Right ventricle myocardium superior (tissue), 1 donor: Measurements from ENCODE around the gene MLXIPL. TPM values are rescaled to one million over a fixed set of nuclear protein-coding genes. Genes with fewer than 3 reads are reported as not detected.
"Not testable (repeated sequence)": the region's sequence is repeated elsewhere in the genome, so short reads cannot be mapped to it uniquely, and the experiment has no call there.

Source experiments
- ATAC-seq: fragments of 200-7000 bp; cut with Tn5 transposase; one replicate; pipeline ENCODE4 v1.9.1; 2020; ENCODE audit warnings: mild to moderate bottlenecking; ENCODE audit not compliant: poor library complexity
- DNase-seq: peaks from one replicate; pipeline ENCODE4 v3.0.0-alpha.2; 2020
- intact Hi-C: fragments of 100-400 bp; cut with DNase I; formaldehyde crosslinking; loops from one replicate; pipeline ENCODE4 v1.11.2; 2022
- total RNA-seq: library from RNA; stranded (reverse); fragmentation: NEBNext Ultra II Directional; extraction: Animal tissue kit (Norgen Biotek cat#: 25700); gene quantifications from one replicate; pipeline ENCODE4 v1.2.1, GENCODE V29; 2021
- donor health status: DM: no; HTN: yes; CAD: no; lungs with severe emphysema.

Gene MLXIPL
- total RNA-seq, 1 donor from 2014 or later: 6.9 TPM

DNA sequence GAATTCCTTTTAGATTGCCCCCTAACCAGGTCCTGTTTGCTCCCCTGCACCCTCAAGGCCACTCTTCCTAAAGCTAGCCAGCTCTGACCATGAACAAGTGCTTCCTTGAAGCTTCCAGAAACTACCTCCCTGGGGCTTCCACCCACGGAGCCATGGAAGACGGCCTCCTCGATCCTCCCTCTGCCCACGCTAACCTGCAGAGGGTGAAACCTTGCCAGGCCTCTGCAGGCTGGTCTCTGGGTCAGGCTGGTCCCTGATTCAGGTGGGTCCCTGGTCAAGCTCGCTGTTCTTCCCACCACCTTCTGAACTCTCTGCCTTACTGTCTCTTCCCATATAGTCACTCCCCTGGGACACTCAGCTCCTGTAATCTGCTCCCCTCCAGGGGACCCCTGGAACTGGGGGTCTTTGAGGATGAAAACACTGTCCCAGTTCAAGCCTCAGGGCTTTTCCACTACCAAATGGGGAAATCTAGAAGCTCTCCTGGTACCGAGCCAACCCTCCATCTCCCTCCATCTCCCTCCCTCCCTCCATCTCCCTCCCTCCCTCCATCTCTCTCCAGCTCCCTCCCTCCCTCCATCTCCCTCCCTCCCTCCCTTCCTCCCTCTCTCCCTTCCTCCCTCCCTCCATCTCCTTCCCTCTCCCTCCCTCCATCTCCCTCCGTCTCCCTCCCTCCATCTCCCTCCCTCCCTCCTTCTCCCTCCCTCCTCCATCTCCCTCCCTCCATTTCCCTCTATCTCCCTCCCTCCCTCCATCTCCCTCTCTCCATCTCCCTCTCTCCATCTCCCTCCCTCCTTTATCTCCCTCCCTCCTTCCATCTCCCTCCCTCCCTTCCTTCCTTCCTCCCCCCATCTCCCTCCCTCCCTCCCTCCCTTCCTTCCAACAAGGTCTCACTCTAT is 2.9 kb downstream of the MLXIPL start:
- DNase-seq: no peak
- no peak for ATAC-seq
- intact Hi-C loops: no loop called here

DNA sequence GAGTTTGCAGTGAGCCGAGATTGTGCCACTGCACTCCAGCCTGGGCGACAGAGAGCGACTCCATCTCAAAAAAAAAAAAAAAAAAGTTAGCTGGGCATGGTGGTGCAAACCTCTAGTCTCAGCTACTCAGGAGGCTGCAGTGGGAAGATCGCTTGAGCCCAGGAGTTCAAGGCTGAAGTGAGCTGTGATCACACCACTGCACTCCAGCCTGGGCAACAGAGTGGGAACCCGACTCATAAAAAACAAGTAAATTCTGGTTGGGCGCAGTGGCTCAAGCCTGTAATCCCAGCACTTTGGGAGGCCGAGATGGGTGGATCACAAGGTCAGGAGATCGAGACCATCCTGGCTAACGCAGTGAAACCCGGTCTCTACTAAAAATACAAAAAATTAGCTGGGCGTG is 4.9 kb downstream of the MLXIPL start:
- ATAC-seq, intact Hi-C loops, DNase-seq: not testable (repeated sequence)

DNA sequence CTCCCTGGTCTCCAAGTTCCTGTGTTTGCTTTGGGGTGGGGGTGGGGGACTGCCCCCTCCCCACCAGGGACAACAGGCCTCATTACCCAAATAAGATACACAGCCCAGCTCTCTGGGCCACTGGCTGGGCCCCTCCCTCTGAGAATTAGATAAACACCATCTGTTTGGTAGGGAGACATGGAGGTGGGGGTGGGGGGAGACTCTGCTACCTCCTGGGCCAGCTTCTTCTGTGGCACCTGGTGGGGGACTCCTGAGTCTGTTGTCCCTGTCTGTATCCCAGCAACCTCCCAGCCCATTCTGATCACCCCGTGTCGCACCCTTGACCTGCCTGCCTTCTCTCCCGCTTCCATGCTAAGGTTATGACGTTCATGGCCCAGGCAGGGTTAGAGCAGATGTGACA is 5.8 kb downstream of the MLXIPL start:
- DNase-seq (no peak), ATAC-seq (no peak)
- intact Hi-C loops: no loop called here

DNA sequence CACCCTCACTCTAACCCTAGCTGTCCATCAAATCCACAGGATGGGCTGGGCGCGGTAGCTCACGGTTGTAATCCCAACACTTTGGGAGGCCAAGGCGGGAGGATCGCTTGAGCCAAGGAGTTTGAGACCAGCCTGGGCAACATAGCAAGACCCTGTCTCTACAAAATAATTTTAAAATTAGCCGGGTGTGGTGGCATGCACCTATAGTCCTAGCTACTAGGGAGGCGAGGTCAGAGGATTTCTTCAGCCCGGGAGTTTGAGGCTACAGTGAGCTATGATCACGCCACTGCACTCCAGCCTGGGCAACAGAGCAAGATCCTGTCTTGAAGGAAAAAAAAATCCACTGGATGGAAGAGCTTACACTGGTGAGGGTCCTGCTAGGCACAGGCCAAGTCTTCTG is 6.8 kb downstream of the MLXIPL start:
- intact Hi-C loops, DNase-seq, ATAC-seq: not testable (repeated sequence)

DNA sequence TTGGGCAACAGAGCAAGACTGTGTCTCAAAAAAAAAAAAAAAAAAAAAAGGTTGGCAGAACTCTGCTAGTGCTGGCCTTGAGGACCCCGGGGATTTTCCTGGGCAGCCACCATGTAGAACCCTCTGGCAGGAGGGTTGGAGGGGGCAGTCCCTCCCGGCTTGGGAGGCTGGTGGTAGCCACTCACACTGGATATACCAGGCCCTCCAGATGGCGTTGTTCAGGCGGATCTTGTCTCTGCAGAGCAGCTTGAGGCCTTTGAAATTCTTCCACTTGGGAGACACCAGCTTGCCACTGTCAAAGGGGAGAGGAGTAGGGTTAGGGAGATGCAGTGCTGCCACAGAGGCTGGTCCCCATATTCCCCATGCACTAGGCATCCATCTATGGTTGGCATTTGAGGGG is 8.4 kb downstream of the MLXIPL start:
- intact Hi-C loops: no loop called here
- DNase-seq: no peak
- ATAC-seq: no peak

DNA sequence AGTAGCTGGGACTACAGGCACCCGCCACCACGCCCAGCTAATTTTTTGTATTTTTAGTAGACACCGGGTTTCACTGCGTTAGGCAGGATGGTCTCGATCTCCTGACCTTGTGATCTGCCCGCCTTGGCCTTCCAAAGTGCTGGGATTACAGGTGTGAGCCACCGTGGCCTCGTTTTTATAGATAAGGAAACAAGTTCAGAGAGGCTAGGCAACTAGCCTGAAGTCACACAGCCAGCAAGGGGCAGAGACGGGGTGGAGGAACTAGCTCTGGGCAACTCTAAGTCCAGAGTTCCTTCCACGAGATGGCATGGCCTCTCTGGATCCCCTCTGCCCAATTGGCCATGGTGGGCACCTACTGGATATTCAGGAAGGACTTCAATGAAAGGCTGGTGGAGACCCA is 9.4 kb downstream of the MLXIPL start:
- not testable (repeated sequence) for ATAC-seq

DNA sequence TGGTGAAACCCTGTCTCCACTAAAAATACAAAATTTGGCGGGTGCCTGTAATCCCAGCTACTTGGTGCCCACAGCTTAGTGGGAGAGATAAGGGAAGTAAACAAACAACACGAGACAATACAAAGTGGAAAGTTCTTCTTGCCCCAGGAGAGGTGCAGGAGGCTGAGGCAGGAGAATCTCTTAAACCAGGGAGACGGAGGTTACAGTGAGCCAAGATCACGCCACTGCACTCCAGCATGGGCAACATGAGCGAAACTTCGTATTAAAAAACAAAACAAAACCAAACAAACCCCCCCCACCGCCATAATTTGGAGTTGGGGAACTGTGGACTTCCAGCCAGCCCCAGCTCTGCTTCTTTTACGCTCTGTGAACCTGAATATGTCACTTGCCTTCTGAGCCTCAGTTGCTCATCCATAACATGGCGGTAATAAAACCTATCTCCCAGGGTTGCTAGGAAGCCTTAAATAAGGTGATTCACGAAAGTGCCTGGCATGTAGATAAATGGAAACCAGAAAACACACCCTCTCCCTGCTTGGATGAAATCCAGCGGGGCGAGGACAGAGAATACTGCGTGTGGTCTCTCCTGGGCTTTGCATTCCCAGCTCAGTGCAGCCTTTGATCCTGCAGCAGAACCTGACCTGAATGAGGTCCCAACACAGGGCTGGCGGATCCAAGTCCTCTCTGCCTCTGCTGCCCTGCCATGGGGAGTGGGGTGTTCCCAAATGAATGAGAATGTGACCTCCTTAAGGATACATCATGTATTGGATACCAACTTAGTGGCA is 10.2 kb downstream of the MLXIPL start:
- ATAC-seq (no peak), DNase-seq (no peak)
- intact Hi-C loops: no loop called here

More for the DNA sequence above, 9.4 kb downstream of the MLXIPL start:
- DNase-seq, intact Hi-C loops: not testable (repeated sequence)

DNA sequence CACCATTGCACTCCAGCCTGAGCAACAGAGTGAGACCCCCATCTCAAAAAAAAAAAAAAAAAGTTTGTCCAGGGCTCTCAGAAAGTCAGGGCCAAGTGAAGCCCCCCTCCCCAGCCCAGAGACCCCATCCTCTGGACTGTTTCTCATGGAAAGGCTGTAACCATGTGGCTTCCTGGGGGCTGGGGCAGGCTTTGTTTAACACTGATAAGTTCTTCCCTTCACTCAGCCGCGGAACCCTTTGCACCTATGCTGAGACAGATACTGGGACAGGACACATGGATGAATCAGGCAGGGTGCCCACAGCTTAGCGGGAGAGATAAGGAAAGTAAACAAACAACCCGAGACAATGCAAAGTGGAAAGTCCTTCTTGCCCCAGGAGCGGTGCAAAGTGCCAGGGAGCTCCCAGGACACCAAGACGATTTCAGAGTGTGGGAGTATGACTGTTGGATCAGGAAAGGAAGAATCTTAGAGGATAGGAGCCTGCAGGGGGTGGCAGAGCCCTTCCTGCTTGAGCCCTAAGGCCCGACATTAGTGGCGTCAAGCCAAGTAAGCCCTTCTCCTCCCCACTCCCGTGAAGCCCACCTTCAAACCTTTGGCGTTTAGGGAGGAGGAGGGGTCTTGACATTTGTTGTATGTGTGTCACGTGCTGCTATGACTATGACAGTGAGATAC is 11.6 kb downstream of the MLXIPL start:
- intact Hi-C loops: no loop called here
- DNase-seq: peak; percentile 44
- peak; percentile 45 for ATAC-seq

DNA sequence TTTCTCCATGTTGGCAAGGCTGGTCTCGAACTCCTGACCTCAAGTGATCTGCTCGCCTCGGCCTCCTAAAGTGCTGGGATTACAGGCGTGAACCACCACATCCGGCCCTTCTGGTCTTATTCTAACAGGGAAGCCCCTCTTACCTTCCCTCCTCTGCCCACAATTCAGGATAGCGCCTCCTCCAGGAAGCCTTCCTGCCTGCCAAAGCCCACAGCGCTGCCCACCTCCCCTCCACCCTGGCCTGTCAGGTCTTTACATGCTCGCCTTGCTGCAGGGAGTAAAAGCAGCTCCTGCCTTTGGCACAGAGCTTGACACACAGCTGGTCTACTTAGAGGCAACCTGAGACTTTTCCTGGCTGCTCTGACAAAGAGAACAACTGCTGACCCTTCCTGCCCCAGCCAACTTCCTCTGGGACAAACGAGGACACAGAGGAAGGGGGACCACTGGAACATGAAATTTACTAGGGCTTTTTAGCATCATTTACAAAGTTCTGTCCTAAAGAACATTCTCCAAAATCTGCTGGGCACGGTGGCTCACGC is 13.2 kb downstream of the MLXIPL start:
- DNase-seq (no peak), ATAC-seq (no peak)
- intact Hi-C loops: no loop called here

DNA sequence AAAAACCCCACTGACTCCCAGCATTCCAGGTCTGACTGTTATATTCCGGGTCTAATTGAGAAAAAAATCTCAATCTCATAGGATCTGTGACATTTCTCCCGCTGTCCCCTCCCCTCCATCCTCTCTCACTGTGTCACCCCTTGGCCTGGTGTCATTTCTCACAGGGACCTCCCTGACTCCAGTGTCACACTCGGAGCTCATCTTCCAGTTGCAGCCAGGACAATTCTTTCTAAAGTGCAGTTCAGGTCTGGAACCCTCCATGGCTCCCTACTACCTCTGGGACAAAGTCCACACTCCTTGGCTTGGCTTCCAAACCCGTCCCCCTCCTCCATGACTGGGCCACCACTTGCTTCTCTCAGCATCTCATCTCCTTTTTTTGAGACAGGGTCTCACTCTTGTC is 14.2 kb downstream of the MLXIPL start:
- DNase-seq: no peak
- intact Hi-C loops: no loop called here
- no peak for ATAC-seq

DNA sequence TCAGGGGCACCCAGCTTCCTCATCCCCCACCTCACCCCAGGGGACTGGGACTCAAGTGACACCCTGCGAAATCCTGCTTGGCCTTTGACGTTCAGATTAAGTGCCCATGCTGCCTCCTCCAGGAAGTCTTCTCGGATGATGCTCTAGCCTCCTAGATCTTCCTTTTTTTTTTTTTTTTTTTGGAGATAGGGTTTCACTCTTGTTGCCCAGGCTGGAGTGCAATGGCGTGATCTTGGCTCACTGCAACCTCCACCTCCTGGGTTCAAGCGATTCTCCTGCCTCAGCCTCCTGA is 16.7 kb downstream of the MLXIPL start:
- ATAC-seq, DNase-seq: not testable (repeated sequence)
- intact Hi-C loops: loop anchor here (2.0 to 10.0 kb wide), 2 partner anchors 117 to 247 kb away; no protein-coding TSS in a partner anchor

DNA sequence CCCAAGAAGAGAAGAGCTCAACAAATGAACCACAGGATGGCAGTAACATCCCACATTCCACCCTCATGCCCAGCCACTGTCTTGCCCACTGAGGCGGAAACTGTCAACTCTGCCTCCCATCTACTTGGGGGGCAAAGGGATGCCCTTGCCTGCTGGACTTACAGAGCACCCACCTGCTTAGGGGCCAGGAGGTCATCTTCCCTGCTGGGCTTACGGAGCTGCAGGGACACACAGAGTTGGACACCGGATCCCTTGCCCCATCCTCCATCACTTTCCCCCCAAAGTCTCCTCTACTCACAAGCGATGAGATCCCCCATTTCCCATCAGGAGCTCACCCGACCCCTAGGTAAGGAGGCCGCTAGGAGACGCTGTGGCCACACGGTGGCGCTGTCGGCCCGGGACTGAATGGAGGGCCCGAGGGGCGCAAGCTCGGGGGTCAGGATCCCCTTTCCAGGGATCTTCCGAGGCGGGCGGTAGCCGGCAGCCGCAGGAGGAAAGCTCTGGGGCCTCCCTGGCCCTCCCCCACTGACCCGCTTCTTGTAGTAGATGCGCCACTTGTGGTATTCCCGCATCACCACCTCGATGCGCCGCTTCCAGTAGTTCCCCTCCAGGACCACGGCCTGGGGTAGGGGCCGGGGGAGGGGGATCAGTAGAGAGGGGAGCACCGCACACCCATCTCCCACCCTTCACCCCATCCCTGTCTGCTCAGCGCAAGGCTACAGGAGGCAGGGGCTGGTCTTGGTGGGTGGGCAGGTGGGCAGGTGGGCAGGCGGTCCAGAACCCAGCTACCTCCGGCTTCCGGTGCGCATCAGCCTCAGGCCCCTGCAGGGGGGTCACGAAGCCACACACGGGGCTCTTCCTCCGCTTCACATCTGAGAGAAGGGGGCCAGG is 17.3 kb downstream of the MLXIPL start:
- ATAC-seq (peak; percentile 76), DNase-seq (peak; percentile 69)
- intact Hi-C loops: loop anchor here (2.0 to 10.0 kb wide), 2 partner anchors 118 to 248 kb away; no protein-coding TSS in a partner anchor

DNA sequence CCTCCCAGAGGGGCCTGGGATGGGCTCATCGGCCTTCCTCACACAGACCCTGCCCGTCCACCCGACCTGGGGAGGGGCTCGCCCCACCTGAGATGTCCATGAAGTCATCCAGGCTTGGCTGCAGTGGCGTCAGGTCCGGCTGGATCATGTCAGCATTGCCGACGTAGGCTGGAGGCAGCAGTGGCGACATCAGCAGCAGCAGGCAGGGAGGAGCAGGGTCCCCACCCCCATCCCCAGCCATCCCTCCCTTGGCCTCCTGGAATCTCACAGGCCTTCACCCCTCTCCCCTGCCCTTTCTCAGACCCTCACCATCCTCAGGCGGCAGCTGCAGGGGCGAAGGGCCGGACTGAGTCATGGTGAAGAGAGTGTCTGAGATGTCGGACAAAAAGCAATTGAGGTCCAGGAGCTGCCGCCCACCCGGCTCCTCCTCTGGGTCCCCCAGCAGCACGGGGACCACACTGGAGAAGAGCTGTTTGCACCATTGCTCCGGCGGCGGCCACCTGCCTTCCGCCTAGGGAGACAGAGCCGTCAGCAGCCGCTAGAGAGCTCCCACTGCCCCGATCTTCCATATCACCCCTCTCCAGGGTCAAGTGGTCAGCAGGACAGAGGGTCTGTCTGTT is 18.6 kb downstream of the MLXIPL start:
- intact Hi-C loops: loop anchor here (2.0 to 10.0 kb wide), 2 partner anchors 119 to 249 kb away; no protein-coding TSS in a partner anchor
- DNase-seq (no peak), ATAC-seq (no peak)

DNA sequence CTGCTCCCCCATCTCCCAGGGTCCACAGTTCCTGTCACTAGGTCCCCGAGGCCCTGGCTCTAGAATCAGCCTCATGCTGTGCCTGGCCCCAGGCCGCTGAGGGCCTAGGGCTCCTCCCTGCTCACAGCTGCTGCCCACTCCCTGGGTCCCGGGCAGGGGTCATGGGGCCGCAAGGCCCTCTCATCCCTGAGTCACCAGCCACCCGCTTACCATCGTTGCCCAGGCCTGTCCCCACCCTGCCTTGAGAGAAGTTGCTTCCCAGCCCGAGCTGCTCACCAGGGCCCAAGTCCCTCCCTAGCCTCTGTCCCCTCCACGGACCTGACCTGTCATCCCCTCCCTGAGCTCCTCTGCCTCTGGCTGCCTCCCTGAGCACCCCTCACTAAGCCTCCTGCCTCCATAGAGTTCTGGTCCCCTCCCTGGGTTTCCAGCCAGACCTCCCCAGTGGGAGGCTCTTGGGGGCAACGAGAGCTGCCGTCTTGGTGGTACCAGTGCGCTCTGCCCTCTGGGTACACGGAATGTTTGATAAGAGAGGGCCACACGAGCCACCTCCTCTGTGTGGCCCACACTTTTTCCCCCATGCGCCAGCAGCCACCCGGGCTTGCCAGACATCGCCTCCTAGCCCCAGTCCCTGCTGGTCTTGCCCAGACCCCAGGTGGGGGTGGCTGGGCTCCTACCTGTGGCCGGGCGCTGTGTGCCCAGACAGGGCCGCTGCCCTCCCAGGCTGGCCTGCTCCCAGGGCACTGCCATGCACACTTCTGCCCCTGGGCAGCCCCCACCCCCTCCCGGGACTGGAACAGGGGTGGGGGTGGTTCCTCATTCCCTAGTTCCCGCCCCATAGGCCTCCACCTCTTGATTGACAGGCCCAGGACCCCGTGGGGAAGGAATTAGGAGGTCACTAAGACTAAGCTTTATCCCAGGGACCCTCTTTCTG is 21.3 kb downstream of the MLXIPL start:
- intact Hi-C loops: loop anchor here (10.0 kb wide), 1 partner anchor 252 kb away; no protein-coding TSS in a partner anchor
- DNase-seq (no peak), ATAC-seq (no peak)

DNA sequence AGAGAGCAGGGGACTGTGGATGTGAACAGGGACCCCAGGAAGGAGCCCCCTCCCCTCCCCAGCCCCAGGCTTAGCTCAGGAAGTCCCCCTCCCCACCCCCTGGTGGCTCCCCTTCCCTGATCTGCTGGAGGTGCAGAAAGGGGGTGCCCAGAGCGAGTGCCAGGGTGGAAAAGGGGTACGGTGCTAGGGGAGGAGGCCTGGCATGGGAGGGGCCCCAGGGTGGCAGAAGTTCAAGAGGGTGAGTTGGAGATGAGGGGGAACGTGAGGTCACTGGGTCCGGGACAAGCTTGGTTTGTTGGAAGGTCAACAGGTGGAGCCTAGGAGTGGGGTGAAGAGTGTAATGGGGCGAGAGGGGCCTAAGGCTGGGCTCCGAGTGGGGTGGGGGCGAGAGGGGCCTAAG is 24.4 kb downstream of the MLXIPL start:
- intact Hi-C loops: loop anchor here (10.0 kb wide), 1 partner anchor 255 kb away; no protein-coding TSS in a partner anchor
- no peak for DNase-seq
- no peak for ATAC-seq

DNA sequence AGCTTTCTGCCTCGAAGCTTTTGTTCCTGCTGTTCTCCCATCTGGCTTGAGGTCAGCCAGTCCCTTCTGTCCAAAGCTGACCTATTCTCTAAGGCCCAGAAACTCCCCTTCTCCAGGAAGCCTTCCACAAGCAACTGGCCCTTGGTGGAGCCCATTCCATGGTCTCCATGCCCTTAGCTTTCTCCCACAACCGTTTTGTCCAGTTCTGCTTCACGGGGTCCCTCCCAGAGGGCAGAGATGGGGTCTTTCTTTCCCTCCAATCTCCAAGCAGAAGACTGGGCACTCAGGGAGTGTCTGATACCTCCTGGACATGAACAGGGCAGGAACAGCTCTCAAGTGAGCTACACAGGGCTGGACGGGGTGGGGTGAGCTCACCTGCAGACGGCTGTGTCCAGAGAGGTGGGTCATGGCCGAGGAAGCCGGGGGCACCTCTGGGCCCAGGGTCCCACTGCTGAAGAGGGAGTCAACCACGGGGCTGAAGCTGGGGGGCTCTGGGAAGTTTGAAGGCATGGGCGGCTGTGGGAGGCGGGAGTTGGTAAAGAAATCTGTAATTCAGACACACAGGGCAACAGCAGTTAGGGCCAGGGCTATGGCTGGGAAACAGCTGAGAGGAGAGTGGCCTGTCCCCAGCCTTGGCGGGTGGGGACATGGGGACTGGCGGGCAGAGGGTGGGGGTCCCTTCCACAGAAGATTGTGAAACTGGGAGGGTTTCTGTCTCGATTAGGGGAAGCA is 25.0 kb downstream of the MLXIPL start:
- ATAC-seq (no peak), DNase-seq (no peak)
- intact Hi-C loops: no loop called here
